GM18868 (cell line): ENCODE data around the gene CCDC146.

Source experiments
- ATAC-seq: cut with Tn5 transposase; IDR thresholded peaks from one replicate; pipeline ENCODE4 v1.9.1; 2021; ENCODE audit warnings: mild to moderate bottlenecking, moderate library complexity; ENCODE audit not compliant: unreplicated experiment

Gene CCDC146

DNA sequence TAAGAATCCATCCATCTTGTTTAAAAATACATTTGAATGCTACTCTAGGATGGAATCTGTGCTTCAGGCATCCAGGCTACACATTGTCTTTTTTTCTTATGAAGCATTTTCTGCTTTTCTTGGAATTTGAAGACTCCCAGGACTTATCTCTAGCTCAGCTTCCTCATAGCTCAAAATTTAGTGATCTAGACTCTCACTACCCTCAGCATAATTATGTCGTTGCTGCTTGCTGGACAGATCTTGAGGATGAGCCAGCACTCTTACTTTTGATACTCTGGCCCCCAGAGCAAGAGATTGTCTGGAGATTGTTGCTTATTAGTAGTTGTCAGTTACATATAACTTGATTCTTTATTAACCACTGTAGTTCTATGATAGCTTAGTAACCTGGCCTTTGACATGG is 160.5 kb downstream of the CCDC146 start:
- ATAC-seq, result no peak

DNA sequence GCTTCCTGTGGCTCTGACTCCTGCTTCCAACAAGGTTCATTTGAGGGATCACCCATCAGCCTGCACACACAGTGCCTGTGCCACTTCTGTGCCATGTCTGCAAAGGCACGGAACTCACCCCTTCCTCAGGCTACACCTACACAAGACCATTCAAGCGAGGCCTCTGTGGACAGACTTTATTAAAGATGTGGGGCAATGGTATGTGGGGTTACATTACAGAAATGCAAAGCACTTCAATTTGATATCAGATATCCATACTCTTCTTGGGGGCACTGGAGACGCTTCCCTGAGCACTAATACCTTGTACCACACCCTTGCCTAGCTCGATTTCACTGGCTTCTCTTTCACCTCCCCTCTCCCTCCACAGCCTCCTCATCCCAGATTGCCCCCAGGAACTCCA is 161.6 kb downstream of the CCDC146 start:
- ATAC-seq, result no peak

DNA sequence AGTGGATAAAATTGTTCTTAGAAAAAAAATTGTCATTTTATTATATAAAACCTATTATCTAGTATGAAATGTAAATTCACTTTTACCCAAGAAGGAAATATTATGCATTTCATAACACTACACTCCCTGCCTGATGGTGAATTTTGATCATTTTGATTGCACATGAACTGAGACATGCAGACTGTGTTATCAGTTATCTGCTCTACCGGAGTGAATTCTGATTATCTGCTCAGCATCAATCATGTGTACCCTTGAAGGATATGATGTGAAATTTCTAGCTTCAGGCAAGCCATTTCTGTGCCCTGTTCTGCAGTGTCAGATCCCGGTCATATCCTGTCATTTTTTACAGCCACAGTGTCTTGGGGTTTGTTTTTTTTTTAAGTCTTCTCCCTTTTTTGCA is 162.2 kb downstream of the CCDC146 start:
- no peak for ATAC-seq

DNA sequence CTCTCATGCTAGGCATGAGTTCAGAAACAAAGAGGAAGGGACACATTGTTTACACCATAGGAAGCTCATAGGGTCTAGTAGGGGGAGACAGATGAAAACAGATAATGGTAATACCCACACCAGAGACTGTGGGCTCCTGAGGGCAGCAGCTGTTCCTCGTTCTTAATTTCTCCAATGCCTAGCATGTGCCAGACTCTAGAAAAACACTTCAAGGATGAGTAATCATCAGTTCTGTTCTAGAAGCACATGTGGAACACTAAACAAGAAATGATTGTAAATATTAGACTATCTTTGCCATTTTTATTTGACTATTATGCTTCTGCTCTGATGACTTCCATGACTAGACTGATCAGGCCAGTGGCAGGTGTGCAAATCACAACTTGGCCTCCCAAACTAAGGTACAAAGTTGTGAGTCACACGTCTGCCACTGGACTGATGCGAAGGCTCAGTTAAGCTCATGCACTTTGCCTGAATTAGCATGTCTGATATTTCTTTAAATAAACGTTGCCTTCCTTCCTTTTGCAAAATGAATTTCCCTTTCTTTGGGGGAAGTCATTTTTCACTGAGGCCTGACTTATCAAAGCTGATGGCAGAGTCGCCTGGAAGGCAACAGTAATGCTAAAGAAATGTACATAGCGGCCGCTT is 166.4 kb downstream of the CCDC146 start:
- ATAC-seq, result no peak

DNA sequence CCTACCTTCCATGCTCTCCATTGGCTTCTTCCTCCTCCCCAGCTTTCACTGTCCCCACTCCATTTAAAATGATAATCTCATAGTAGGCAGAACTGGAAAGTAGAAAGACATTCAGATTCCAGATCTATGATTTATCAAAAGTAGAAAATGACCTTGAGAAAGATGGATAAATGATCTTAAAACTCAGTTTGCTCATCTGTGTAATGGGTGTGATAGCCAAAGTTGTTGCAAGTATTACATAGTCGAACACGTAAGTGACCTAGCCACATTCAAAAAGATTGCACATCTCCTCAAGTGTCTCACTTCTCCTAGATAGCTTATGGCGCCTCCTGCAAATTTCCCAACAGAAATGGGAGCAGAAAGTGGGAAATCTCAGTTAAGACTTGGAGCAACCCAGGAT is 167.0 kb downstream of the CCDC146 start:
- no peak for ATAC-seq

DNA sequence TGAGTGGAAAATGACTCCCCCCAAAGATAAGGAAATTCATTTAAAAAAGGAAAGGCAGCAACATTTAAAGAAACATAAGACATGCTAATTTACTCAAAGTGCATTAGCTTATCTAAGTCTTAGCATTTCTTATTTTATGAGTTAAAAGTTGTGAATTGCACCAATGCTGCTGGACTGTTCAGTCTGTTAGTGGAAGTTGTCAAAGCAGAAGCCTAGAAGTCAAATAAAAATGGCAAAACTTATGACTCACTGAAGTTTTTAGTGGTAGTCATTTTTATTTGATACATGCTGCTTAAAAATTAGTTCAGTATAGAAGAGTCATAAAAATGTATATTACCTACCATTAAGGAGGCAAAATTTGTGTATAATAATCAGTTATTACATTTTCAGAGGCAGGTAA is 168.0 kb downstream of the CCDC146 start:
- no peak for ATAC-seq

DNA sequence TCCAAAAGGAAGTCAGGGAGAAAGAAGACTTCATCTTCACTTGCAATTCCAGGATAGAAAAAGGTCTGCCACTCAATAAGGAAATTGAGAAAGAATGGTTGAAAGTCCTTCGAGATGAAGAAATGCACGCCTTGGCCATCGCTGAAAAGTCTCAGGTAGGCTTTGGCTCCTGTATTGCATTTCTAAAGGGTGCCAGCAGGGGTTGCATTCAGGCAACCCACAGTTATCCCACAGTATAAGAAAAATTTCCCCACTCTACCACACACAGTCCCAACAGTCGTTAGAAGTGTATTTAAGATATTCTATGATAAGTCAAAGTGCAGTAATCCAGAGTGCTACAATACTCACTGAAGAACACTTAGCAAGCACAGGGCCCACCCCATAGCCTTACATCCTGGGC is 170.6 kb downstream of the CCDC146 start:
- no peak for ATAC-seq

DNA sequence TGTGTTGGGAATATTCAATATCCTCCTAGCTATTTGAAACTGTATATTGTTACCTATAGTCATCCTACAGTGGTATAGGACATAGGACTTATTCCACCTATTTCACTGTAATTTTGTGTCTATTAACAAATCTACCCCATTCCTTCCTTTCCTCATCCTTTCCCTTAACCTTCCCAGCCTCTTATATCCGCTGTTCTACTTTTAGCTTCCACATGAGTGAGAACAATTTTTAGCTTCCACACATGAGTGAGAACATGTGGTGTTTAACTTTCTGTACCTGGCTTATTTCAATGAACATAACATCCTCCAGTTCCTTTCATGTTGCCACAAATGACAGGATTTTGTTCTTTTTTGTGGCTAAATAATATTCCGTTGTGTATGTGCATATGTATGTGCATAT is 173.1 kb downstream of the CCDC146 start:
- no peak for ATAC-seq

DNA sequence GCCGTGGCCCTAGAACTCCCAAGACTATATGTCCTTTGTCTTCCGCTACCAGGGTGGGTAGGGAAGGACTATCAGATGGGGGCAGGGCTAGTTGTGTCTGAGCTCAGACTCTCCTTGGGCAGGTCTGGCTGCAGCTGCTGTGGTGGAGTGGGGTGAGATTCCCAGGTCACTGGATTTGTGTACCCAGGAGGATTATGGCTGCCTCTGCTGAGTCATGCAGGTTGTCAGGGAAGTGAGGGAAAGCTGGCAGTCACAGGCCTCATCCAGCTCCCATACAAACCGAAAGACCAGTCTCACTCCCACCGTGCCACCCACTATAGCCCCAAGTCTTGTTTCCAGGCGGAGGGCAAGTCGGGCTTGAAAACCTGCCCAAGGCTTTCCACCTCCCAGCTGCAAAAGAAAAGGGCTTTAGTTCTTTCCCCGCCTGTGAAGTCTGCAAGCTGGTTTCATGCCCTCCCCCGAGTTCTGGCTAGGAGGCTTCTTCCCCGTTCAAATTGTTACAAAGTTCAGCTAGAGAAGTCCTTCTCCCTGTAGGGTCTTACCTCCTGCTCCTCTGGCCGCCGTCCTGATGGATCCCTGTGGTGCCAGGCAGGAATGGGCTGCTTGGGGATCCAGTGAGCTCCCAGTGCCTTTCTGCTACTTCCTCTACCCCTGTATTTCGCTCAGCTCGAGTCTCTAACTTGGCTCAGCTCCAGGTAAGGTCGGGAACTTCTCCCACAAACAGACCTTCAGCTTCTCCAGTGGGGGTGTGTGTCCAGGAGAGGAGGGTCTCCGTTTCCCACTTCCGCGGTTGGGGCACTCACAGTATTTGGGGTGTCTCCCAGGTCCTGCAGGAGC is 184.0 kb downstream of the CCDC146 start:
- no peak for ATAC-seq

DNA sequence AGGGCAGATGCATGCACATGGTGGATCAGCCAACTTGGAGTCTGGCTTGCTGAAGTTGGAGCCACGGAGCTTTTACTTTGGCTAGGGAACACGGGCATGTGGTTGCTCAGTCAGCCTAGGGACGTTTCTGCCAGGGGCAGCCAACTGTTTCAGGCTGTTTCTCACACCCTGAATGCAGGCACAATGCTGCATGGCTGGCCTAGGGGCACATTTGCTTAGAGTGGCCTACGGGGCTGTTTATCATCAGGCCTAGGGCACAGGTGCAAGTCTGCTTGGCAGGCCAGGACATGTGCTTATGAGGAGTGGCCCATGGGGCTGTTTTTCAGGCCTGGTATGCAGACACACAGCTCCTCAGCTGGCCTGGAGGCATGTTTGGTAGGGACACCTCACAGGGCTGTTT is 186.4 kb downstream of the CCDC146 start:
- ATAC-seq, result no peak

DNA sequence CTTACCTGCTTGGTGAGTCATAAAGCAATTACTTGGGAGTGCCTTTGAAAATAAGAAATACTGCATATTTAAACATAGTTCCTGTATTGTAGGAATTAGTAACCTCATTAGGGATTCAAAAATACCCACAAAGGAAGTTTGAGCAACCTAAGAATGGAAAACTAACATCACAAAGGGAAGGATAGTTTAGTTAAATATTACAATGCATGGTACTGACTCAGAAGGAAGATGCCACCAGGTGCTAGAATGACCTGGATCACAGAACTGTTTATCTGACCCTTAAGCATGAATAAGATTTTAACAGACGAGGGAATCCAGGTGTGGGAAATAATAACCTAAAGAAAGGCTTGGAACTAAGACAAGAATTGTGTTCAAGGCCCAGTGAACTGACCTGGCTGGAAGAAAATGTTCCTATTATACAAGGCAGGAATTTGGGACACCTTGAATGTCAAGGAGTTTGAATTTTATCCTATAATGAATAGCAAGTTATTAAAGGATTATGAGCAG is 187.4 kb downstream of the CCDC146 start:
- no peak for ATAC-seq

DNA sequence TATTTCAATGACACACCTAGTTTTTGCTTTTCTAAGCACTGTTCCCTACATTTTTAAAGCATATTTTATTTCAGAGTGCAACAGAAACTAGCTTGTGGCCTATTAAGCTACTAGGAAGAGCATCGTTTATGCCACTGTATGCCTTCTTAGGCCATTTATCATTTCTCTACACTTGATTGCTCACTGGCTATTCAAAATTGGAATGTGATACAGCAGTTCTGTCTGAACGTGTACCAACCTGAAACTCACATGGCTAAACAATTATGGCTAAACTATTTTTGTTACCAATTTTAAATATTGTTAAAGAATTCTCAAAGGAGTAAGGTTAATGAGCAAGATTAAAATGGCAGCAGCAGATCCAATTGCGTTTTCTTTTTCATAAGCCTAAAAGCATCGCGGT is 188.6 kb downstream of the CCDC146 start:
- ATAC-seq, result no peak

DNA sequence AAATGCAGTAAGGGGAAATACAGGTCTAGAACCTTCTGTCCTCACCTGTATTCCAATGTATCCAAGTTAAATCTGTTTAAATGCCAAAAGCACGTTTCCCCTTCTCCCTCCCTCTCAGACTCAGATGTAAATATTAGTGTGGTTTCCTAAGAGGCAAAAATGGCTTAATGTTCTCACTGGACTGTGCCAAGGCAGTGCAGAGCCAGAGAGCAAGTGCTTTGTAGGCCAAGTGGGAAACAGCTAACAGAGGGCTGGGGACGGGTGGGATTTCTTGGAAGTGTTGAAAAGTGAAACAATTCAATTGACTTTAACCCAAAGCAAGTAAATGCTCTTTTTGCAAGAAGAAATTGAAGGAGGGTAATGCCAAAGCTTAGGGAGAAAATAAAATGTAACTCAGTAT is 190.7 kb downstream of the CCDC146 start:
- ATAC-seq, result no peak

DNA sequence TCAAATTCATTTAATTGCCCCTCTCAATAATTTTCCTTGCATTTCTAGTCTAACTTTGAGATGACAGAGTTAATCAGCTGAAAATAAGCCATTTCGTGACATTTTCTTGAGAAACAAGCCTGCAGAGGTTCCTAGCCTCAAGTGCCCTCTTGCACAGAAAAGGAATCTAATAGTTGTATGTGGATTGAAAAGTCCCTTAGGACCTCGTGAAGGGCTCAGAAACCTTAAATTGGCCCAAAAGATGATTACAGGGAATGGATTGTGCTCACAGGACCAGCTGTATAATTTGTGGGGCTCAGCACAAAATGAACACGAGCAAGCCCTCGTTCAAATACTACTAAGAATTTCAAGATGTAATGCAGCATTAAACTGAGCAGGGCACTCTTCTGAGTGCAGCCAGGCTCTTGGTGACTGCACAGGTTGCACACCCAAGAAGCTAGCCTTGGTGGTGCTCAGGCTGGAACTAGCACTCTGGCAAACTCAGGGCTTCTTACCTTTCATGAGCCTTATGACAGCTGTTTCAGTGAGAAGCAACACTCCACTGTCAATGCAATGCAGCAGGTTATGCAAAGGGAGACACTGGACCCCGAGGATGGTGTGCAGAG is 191.6 kb downstream of the CCDC146 start:
- ATAC-seq, result no peak

DNA sequence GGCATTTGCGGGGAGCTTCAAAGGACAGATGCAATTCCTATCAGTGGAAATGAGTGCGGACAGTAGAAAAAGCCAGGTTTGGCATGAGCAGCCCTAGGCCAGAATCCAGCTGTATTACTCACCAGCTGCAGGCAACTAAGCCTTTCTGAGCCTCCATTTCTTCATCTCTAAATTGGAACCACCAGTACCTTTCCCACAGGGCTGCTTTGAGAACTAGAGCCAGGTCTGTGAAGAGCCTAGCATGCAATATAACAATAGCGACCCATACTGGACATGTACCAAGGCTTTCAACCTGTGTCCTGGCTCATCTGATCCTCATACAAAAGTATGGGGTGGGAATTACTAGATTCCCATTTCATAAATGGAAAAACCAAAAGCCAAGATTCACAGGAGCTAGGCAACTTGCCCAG is 192.8 kb downstream of the CCDC146 start:
- no peak for ATAC-seq

DNA sequence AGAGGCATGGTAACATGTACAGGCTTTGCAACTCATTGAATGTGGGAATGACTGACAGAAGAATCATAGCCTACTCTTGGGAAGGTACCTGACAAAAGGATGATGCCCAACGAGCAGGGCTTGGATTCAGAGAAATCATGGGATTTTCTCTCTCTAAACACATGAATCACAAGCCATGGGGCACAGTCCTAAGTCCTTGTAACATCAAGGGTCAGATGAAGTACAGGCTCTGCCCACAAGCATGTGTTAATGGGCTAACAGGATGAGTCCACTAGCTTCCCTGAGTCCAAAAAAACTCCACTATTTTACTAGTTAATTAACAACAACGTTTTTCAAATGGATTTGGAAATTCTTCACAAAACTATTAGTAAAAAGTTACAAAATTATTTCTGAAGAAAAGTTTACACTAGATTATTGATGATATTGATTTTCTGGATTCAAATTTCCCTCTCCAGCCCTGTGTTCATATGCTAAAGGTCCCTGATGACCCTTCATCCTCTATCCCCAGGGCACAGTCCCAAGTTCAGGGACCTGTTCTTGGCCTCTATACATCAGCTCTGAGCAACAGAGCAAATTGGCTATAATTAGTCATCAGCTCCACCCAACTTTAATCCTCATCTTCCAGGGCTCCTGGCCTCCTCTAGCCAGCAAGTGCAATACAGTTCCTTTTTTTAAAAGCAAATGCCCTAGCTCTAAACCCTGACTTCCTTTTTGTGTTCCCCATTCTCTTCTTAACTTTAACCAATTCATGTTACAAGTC is 194.0 kb downstream of the CCDC146 start:
- no peak for ATAC-seq

DNA sequence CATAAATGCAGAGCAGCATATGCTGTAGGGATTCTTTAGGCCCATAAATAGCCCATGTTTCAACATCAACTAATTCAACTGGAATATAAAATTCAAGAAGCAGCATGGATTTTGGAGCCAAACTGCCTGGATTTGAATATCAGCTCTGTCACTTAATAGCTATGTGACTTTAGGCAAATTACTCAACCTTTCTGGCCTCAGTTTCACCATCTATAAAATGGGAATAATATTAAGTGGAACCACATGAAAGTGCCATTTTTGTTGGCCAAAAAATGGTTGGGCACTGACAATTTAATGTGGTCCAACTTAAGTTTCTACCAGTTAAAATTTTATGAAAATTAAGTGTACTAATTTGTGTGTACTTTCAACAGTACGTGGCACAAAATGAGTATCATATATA is 195.6 kb downstream of the CCDC146 start:
- no peak for ATAC-seq

DNA sequence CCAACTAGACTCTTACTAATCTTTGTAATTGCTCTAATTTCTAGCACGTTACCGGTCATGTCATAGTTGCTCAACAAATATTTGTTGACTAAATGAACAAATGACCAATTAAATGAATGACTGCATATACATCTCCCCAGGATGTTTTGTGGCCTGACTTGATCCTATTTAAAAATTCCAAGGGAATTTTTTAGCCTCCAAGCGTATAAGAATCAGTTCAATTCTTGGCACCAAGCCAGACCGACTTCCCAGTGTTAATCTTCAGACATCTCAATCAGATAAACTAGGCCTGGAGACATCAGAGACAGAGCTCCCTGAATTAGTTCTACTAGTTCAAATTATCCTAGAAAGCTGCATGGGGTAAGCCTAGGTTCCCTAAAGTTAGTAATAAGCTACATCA is 197.7 kb downstream of the CCDC146 start:
- ATAC-seq, result no peak

DNA sequence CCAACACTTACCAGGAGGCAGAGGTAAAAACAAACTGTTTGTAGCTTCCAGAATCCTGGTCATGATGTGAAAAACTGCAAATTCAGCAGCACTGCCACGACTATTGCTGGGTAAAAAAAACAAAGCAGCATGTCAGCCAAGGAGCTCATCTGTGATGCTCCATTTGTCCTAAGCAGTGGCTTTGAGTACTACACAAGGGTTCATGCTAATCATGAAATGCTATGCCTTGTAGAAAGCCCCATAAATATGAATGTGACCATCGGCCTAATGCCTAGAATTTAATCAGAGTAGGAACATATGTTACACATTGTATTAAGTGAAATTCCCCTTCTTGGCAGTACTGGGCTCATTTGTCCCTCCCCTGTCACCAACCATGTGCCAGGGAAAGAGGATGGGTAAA is 198.3 kb downstream of the CCDC146 start:
- no peak for ATAC-seq

DNA sequence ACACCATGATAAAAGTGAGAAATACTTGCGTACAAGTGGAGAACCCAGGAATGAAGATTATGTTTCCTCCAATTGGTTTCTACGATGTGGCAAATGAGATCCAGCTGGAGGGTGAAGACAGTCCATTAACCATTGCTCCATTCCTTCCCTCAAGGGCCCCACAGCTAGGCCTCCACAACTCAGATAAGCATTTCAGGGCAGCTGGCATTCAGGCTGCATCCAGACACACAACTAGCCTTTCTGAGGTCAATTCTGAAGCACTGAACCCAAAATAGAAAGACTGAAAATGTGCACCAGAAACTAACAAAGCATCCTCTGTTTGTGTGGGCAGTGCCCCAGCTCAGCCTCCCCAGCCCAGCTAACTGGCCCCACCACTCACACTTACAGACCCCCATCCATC is 198.9 kb downstream of the CCDC146 start:
- no peak for ATAC-seq

DNA sequence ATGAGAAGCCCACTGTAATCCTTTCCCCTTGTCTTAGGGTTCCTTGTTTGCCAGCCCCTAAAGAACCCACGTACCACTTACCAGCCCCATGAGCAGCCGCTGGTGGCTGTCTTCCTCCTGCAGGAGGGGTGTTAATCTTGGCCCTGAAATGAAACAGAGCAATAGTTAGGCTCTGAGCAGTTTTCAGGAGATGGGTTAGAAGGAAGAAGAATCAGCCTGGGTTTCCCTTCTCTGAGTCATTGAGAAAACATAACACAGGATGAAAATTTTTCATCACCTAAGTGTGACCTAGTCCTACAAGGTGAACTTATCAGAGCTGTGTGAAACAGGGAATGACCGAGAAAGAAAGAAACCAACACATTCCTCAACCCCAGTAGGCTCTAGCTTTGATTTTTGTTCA is 203.7 kb downstream of the CCDC146 start:
- ATAC-seq, result no peak
